GM18511 (cell line): Measurements from ENCODE around the gene DNAH11.
A peak's percentile ranks its signal among the peaks of the same experiment; 100 is the strongest.
"Not testable (repeated sequence)": the region's sequence is repeated elsewhere in the genome, so short reads cannot be mapped to it uniquely, and the experiment has no call there.

Experiments
- ATAC-seq: cut with Tn5 transposase; IDR thresholded peaks from one replicate; pipeline ENCODE4 v1.9.1; 2021; ENCODE audit warnings: mild to moderate bottlenecking, moderate library complexity; ENCODE audit not compliant: unreplicated experiment

Gene DNAH11, protein sequence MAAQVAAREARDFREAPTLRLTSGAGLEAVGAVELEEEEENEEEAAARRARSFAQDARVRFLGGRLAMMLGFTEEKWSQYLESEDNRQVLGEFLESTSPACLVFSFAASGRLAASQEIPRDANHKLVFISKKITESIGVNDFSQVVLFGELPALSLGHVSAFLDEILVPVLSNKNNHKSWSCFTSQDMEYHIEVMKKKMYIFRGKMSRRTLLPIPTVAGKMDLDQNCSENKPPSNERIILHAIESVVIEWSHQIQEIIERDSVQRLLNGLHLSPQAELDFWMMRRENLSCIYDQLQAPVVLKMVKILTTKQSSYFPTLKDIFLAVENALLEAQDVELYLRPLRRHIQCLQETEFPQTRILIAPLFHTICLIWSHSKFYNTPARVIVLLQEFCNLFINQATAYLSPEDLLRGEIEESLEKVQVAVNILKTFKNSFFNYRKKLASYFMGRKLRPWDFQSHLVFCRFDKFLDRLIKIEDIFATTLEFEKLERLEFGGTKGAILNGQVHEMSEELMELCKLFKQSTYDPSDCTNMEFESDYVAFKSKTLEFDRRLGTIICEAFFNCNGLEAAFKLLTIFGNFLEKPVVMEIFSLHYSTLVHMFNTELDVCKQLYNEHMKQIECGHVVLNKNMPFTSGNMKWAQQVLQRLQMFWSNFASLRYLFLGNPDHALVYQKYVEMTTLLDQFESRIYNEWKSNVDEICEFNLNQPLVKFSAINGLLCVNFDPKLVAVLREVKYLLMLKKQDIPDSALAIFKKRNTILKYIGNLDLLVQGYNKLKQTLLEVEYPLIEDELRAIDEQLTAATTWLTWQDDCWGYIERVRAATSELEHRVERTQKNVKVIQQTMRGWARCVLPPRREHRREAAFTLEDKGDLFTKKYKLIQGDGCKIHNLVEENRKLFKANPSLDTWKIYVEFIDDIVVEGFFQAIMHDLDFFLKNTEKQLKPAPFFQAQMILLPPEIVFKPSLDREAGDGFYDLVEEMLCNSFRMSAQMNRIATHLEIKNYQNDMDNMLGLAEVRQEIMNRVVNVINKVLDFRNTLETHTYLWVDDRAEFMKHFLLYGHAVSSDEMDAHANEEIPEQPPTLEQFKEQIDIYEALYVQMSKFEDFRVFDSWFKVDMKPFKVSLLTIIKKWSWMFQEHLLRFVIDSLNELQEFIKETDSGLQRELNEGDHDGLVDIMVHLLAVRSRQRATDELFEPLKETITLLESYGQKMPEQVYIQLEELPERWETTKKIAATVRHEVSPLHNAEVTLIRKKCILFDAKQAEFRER (N-terminal part only)

DNA sequence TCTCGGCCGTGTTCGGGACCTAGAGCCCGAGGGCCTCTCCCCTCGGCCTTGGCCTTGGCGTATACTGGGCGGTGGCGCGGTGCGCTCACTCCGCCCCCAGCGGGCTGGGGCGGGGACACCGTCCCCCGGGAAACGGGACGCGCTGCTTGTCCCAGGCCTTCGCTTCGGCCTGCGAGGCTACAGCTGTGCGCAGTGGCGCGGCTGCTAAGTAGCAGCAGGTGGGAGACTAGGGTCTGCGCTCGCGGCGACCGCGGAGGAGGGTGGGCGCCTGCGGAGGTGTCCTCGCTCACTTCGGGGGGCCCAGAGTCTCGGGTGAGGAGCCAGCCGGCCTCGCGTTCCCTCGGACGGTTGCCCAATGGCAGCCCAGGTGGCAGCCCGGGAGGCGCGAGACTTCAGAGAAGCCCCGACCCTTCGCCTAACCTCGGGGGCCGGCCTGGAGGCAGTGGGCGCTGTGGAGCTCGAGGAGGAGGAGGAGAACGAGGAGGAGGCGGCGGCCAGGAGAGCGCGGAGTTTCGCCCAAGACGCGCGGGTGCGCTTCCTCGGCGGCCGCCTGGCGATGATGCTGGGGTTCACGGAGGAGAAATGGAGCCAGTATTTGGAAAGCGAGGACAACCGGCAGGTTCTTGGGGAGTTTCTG lies at the start of gene DNAH11:
DNAH11 (plus strand) TSS at position 149 of the 637 bp plus-strand sequence; CDS start at position 356, 207 bp downstream.
- ATAC-seq = peak; percentile 83

DNA sequence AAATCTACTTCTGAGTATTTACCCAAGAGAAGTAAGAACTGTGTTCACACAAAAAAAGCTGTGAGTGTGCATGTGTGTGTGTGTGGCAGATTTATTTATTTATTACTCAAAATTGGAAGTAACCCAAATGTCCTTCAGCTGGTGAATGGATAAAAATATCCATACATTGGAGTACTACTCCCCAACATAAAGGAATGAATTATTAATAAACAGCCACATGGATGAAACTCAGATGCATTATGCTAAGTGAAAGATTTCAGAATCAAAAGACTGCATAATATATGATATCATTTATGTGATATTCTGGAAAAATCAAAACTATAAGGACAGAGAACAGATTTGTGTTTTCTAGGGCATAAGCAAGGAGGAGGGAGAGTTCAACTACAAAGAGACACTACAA lies 47.1 kb upstream of the DNAH11 start:
- no peak for ATAC-seq

DNA sequence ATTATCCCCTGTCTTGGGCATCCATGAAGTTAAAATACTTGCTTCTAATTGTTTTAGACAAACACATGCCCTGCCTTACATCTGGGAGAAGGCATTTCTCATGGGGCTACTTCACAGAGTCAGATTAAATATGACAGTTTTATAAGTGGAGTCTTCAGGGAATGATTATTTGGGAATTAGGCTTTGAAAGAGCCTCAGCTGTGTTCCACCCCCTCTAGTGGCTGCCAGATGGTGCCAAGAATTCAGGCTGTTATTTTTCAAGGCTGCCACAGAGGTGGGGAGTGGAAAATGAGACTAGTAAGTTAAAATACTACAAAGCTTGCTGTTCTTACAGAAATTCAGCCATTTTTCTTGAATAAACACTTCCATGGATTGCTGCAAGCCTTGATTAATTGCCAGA lies 45.8 kb upstream of the DNAH11 start:
- ATAC-seq = no peak

DNA sequence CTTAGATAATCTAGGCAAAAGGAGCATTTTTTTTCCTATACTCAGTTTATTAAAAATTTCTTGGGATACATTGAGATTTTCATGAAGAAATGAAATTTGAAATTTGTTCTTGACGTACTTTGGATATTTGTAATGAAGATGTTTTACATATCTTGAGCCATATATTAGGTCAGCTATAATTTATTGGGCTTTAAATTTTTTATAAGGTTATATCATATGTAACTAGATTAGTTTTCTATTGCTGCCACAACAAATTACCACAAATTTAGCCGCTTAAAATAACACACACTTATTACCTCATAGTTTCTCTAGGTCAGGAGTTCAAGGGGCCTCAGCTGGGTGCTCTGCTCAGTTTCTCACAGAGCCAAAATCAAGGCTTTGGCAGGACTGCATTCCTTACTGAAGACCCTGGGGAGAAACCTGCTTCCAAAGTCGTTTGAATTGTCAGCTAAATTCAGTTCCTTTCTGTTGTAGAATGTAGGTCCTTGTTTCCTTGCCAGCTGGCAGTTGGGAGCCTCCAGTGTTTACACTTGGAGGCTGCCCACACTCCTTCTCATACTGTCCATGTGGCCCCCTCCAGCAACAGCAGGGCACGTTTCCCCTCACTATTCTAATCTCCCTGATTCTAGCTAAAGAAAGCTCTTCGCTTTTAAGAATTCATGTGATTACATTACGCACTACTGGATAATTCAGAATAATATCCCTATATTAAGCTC lies 42.6 kb upstream of the DNAH11 start:
- no peak for ATAC-seq

DNA sequence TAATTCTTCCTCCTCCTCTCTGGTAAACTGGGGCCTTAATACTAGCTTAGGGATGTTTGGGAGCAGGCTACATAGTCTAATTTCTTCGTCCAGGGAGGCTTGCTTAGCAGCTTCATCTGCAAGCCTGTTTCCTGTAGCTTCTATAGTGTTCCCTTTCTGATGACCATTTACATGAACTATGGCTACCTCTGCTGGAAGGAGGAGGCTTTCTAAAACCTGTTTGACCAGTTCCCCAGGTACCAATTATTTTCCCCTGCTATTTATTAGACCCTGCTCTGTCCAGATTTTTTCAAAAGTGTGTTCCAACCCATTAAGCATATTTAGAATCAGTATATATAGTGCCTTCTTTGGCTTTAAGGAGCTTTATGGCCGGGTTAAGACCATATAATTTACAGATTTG lies 38.8 kb upstream of the DNAH11 start:
- no peak for ATAC-seq

DNA sequence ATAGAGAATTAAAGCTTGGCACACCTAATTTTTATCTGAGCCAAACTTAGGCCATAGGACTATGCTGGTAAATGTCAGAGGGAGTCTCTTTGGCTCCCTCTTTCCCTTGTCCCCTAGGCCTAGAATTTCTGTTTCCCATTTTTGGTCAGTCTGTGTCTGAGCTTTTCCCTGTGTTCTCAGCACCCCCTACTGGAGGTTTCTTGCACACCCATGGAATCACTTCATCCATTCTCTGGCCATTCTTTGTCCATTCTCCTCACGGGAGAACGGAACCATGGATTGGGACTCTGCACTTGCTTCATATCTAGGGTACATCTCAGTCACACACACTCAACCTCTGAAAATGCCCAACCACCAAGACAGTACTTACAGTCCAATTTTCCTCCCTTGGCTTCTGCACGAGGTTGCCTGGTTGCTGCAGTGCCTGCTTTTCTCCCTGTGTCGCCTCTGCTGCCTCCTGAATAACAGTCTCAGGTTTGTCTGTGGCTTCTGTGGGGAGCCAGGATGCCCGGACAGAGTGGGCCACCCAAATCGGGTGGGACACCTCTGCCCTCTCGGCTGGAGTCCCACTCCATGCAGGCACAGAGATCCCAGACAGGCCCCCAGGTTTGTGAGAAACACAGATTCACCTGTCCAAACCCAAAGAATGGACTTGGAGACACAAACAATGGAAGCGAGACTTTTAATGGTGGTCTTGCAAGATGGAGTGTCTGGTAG lies 35.1 kb upstream of the DNAH11 start:
- no peak for ATAC-seq

DNA sequence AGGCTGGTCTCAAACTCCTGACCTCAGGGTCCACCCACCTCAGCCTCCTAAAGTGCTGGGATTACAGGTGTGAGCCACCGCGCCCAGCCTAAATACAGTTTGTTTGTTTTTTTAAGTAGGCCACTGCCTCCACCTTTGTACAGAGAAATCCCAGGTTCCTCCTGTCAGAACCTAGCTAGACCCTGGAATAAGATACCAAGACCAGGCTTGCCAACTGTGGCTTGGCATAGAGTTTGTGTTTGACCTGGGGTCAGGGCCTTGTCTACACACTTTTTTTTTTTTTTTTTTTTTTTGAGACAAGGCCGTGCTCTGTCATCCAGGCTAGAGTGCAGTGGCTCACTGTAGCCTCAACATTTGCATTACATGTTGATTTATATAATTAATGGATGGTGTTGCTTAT lies 34.3 kb upstream of the DNAH11 start:
- no peak for ATAC-seq

DNA sequence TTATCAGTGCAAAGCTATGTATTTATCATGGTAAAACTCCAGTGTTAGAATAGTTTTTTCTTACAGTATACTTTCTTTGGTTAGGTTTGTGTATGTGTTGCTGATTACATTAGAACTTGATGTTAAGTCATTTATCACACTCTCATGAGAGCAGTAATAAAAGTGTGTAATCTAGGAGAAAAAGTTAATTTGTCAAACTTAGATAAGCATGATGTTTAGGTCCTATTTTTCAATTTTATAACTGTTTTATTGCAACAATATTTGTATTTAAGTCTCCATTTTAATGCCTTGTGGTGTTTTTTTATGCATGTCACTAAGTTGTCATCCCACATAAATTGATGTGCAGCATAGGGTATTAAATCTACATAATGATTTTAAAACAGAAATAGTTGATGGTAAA lies 28.8 kb upstream of the DNAH11 start:
- no peak for ATAC-seq

DNA sequence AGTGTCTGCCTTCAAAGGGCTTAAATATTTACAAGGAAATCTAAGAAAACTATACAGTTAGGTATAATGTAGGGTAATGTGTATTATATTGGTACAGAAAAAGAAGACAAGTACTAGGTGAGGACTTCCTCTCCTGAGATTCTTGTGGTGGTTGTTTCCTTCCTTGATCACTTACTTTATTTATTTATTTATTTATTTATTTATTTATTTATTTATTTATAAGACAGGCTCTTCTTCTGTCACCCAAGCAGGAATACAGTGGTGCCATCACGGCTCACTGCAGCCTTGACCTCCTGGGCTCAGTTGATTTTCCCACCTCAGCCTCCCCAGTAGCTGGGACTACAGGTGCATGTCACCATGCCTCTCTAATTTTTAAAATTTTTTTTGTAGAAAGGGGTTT lies 18.2 kb upstream of the DNAH11 start:
- ATAC-seq = no peak

DNA sequence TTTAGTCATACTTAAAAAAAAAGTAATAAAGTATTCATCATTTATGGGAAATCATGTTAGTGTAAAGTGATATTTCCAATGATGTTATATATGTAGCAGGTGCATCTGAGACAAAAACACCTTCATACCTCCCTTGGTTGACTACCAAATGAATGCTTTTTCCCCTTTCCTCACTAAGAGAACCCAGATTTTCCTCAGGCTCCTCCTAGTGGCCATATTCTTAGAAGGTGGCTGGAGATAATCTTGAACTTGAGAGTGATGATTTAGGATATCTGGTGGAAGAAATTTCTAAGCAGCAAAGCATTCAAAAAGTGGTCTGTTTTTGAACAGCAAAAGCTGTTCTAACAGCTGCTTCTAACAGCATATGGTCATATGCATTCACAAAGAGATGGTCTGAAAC lies 16.8 kb upstream of the DNAH11 start:
- ATAC-seq = no peak

DNA sequence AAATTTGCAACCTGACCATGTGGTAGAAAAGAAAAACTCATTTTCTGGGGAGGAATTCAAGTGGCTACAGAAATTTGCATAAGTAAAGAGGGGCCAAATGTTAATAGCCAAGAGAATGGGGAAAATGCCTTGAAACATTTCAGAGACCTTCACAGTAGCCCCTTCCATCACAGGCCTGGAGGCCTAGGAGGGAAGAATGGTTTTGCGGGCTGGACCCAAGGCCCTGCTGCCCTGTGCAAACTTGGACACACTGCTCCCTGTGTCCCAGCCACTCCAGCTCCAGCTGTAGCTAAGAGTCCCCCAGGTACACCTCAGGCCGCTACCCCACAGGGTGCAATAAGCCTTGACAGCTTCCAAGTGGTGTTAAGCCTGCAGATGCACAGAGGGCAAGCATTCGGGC lies 16.4 kb upstream of the DNAH11 start:
- no peak for ATAC-seq

DNA sequence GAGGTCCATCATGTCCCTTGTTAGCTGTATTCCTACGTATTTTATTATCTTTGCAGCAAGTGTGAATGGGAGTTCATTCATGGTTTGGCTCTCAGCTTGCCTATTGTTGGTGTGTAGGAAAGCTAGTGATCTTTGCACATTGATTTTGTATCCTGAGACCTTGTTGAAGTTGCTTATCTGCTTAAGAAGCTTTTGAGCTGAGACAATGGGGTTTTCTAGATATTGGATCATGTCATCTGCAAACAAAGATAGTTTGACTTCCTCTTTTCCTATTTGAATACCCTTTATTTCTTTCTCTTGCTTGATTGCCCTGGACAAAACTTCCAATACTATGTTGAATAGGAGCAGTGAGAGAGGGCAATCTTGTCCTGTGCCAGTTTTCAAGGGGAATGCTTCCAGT lies 10.4 kb upstream of the DNAH11 start:
- ATAC-seq = not testable (repeated sequence)

DNA sequence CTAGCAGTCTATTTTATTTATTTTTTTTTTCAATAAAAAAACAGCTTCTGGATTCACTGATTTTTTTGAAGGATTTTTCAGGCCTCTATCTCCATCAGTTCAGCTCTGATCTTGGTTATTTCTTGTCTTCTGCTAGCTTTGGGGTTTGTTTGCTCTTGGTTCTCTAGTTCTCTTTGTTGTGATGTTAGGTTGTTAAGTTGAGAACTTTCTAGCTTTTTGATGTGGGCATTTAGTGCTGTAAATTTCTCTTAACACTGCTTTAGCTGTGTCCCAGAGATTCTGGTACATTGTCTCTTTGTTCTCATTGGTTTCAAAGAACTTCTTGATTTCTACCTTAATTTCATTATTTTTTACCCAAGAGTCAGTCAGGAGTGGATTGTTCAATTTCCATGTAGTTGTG lies 9.2 kb upstream of the DNAH11 start:
- ATAC-seq = not testable (repeated sequence)

DNA sequence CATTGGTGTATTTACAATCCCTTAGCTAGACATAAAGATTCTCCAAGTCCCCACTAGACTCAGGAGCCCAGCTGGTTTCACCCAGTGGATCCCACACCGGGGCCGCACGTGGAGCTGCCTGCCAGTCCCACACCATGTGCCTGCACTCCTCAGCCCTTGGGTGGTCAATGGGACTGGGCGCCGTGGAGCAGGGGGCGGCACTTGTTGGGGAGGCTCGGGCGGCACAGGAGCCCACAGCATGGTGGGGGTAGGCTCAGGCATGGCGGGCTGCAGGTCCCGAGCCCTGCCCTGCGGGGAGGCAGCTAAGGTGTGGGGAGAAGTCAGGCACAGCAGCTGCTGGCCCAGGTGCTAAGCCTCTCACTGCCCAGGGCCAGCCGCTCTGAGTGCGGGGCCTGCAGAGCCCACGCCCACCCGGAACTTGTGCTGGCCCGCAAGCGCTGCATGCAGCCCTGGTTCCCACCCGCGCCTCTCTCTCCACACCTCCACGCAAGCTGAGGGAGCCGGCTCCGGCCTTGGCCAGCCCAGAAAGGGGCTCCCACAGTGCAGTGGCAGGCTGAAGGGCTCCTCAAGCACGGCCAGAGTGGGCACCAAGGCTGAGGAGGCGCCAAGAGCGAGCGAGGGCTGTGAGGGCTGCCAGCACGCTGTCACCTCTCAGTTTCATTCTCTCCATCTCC lies 6.3 kb upstream of the DNAH11 start:
- ATAC-seq = not testable (repeated sequence)

DNA sequence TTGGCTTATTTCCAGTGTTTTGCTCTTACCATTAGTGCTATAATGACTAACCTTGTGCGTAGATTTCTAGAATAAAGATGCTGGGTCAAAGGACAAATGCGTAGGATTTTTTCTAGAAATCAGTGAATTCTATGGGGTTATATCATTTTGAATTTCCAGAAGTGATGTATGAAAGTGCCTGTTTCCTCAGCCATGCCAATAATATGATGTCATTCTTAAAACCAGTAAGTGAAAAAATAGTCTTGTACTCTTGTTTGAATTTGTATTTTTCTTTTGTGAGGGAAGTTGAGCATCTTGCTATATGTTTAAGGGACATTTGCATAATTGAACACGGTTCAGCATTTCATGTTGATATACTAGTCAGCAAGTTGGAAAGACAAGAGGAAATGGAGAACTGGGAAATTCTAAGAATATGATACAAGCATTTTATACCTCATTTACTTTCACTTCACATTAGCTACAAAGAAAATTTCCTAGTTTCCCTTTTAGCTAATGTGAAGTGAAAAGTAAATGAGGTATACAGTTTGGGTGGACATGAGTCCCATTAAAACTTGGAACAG lies 3.8 kb upstream of the DNAH11 start:
- no peak for ATAC-seq

DNA sequence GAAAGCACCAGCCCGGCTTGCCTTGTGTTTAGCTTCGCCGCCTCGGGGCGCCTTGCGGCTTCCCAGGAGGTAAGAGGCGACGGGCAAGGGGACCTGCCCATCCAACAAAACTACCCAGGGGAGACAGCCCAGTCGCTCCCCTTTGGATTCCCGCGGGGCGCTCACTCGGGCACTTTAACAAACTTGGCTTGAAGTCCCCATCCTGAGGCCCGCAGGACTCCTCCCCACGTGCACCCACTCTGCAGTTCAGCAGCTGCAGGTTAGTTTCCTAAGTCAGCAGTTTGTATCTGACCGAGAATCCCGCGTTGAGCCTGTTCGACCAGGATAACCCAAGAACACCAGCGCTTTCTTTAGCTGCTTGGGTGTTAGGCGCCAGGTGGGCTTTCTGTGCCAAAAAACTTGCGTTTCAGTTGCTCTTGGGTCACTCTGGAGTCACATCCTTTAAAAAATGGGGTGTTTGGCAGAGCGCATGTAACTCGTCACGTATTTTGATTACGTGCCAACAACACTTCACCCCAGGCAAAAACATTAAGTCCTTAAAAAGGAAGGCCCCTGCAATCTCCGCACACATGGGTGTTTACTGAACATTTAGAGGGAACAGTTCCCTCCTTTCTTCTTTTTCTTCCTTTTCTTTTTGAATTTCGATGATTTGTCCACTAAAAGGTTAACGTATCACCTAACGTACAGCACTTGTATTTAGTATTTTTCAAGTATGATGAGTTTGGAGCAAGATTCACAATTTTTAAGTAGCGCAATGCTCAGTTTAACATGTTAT lies 876 bp downstream of the DNAH11 start:
- ATAC-seq = peak; percentile 45

DNA sequence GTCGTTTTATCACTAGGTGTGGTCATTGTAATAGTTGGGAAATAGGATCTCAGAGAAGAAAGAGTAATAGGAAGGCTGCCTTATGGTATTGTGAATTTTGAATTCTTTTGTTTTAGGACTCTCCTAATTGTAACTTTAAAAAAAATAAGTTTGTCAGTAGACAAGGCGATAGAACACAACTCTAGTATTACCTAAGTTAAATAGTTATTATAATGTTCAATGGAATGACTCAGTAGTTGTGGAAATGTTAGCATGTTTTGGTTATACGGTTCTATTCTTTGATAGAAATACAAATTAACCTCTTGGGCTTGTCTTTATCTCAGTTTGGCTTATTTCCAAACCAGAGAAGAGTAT lies 1.4 kb downstream of the DNAH11 start:
- ATAC-seq = no peak

DNA sequence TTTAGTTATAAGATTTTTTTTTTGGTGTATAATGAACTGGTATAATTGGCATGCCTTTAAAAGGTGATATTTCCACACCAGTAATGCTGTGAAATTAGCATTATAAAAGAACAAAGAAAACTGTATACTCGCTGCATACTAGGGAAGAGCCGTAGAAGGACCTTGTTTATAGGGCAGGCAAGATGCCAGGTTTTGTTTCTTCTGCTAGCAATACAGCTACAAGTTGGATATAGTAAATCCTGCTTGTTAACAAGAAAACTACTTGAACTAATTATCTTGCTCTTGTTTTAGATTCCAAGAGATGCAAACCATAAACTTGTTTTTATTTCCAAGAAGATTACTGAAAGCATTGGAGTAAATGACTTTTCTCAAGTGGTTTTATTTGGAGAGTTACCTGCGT lies 1.9 kb downstream of the DNAH11 start:
- ATAC-seq = no peak
